K562 (cell line): ENCODE measurements around the gene IMMP2L.

ENCODE experiments used
- CHD2 ChIP-seq: IDR thresholded peaks from 2 replicates; pipeline ENCODE4 v1.6.1; 2011; ENCODE audit warnings: low read depth, low read length
- DDX20 ChIP-seq: fragments of 450-650 bp; IDR thresholded peaks from 2 replicates; pipeline ENCODE4 v1.6.1; 2016; ENCODE audit warnings: missing genetic modification characterization, low read depth, mild to moderate bottlenecking, missing compliant biosample characterization, moderate library complexity
- LARP7 ChIP-seq: fragments of 450-650 bp; IDR thresholded peaks from 2 replicates; pipeline ENCODE4 v1.6.1; 2016
- SREBF2 ChIP-seq: sonication (generic); formaldehyde crosslinking; IDR thresholded peaks from 2 replicates; pipeline ENCODE4 v1.4.0; 2020; ENCODE audit warnings: mild to moderate bottlenecking, missing genetic modification reagents
- YY1 ChIP-seq, 3 experiments: IDR thresholded peaks; 2 replicates each; pipeline ENCODE4 v1.6.1; 2011; ENCODE audit warnings: low read length in 2 of 3, mild to moderate bottlenecking in 2 of 3, moderate library complexity in 2 of 3, borderline replicate concordance in 1 of 3, control low read depth in 1 of 3, low read depth in 1 of 3; ENCODE audit not compliant: insufficient read depth in 3 of 3, insufficient replicate concordance in 2 of 3, control insufficient read depth in 1 of 3, insufficient read length in 1 of 3; ENCODE audit errors: extremely low read depth in 1 of 3
- ZNF217 ChIP-seq: sonication (generic); formaldehyde crosslinking; IDR thresholded peaks from 2 replicates; pipeline ENCODE4 v1.8.0; 2022; ENCODE audit warnings: mild to moderate bottlenecking, missing genetic modification reagents
- ZNF253 ChIP-seq: fragments of 250-450 bp; sonication (Bioruptor Pico); conservative IDR thresholded peaks from 2 replicates; pipeline ENCODE4 v1.6.1; 2021; ENCODE audit warnings: mild to moderate bottlenecking
- ZNF780A ChIP-seq: fragments of 250-450 bp; sonication (Bioruptor Pico); IDR thresholded peaks from 2 replicates; pipeline ENCODE4 v1.5.0; 2021; ENCODE audit warnings: mild to moderate bottlenecking
- TF ChIP-seq, protein P1 (sequence below), 3 experiments: IDR thresholded peaks in 2 of 3; conservative IDR thresholded peaks in 1 of 3; 2 replicates each; pipeline ENCODE4 v1.5.1; 2011 to 2012; ENCODE audit warnings: low read length in 3 of 3, mild to moderate bottlenecking in 3 of 3, control low read depth in 2 of 3, improper control_type of control experiment in 1 of 3, inconsistent platforms in 1 of 3, low read depth in 1 of 3, mixed read lengths in 1 of 3, moderate library complexity in 1 of 3; ENCODE audit not compliant: insufficient read depth in 2 of 3
- TF ChIP-seq, protein P2 (sequence below): sonication (generic); formaldehyde crosslinking; IDR thresholded peaks from 2 replicates; pipeline ENCODE4 v1.5.0; 2020; ENCODE audit warnings: missing genetic modification reagents
- TF ChIP-seq, protein P3 (sequence below): fragments of 450-650 bp; IDR thresholded peaks from one replicate; pipeline ENCODE4 v1.6.1; 2018; ENCODE audit warnings: mild to moderate bottlenecking, moderate library complexity; ENCODE audit not compliant: partially characterized antibody

DNA sequence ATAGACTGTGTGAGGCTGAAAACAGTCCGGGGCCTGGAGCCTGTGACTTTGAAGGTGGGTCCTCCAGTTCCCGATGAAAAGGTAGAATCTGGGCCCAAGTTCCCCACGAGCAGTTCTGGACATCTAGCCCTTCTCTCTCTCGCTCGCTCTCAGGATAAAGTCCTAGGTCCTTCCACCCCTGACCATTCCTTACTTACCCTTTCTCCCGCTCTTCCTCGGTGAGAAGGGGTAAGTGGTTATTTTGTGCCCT, 713 bp downstream of the IMMP2L start:
- TF ChIP-seq ZNF217 (CRISPR knock-in tag) (no peak), DDX20 (tag) (no peak), CHD2 (no peak), ZNF253 (no peak; the same call in 1 of the 2 replicates), SREBF2 (CRISPR knock-in tag) (no peak), LARP7 (no peak), YY1 (IDR thresholded peaks at IDR 0.05; ENCODE audit: borderline replicate concordance in 1 of 3, control insufficient read depth in 1 of 3, extremely low read depth in 1 of 3, insufficient read depth in 3 of 3, insufficient read length in 1 of 3, insufficient replicate concordance in 2 of 3, low read depth in 1 of 3, low read length in 2 of 3) (no peak), ZNF780A (no peak)
- TF ChIP-seq, protein P1, sequence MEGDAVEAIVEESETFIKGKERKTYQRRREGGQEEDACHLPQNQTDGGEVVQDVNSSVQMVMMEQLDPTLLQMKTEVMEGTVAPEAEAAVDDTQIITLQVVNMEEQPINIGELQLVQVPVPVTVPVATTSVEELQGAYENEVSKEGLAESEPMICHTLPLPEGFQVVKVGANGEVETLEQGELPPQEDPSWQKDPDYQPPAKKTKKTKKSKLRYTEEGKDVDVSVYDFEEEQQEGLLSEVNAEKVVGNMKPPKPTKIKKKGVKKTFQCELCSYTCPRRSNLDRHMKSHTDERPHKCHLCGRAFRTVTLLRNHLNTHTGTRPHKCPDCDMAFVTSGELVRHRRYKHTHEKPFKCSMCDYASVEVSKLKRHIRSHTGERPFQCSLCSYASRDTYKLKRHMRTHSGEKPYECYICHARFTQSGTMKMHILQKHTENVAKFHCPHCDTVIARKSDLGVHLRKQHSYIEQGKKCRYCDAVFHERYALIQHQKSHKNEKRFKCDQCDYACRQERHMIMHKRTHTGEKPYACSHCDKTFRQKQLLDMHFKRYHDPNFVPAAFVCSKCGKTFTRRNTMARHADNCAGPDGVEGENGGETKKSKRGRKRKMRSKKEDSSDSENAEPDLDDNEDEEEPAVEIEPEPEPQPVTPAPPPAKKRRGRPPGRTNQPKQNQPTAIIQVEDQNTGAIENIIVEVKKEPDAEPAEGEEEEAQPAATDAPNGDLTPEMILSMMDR (IDR thresholded peaks at IDR 0.05 in 2 of 3, conservative IDR thresholded peaks at IDR 0.05 in 1 of 3; ENCODE audit: insufficient read depth in 2 of 3, low read depth in 1 of 3, low read length in 3 of 3), result no peak
- TF ChIP-seq, protein P2, sequence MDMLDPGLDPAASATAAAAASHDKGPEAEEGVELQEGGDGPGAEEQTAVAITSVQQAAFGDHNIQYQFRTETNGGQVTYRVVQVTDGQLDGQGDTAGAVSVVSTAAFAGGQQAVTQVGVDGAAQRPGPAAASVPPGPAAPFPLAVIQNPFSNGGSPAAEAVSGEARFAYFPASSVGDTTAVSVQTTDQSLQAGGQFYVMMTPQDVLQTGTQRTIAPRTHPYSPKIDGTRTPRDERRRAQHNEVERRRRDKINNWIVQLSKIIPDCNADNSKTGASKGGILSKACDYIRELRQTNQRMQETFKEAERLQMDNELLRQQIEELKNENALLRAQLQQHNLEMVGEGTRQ (CRISPR knock-in tag), result no peak
- TF ChIP-seq, protein P3, sequence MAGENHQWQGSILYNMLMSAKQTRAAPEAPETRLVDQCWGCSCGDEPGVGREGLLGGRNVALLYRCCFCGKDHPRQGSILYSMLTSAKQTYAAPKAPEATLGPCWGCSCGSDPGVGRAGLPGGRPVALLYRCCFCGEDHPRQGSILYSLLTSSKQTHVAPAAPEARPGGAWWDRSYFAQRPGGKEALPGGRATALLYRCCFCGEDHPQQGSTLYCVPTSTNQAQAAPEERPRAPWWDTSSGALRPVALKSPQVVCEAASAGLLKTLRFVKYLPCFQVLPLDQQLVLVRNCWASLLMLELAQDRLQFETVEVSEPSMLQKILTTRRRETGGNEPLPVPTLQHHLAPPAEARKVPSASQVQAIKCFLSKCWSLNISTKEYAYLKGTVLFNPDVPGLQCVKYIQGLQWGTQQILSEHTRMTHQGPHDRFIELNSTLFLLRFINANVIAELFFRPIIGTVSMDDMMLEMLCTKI, result no peak
